Keratinocyte (primary cell): ENCODE data around the gene NRG2.

Experiments
- EZH2 ChIP-seq: IDR thresholded peaks from one replicate; pipeline ENCODE4 v1.6.1; 2012; ENCODE audit warnings: inconsistent platforms, mild to moderate bottlenecking, low read length, moderate library complexity
- TF ChIP-seq, protein P1 (sequence below), 3 experiments: IDR thresholded peaks in 1 of 3; conservative IDR thresholded peaks in 1 of 3; optimal IDR thresholded peaks in 1 of 3; 2 replicates in 2 of 3; 3 replicates in 1 of 3; pipeline versions ENCODE3 to v1.5.1; 2011; ENCODE audit warnings: low read length in 3 of 3, mild to moderate bottlenecking in 3 of 3, moderate library complexity in 2 of 3, control low read depth in 1 of 3, inconsistent platforms in 1 of 3; ENCODE audit not compliant: insufficient read depth in 2 of 3; ENCODE audit errors: extremely low read depth in 1 of 3

DNA sequence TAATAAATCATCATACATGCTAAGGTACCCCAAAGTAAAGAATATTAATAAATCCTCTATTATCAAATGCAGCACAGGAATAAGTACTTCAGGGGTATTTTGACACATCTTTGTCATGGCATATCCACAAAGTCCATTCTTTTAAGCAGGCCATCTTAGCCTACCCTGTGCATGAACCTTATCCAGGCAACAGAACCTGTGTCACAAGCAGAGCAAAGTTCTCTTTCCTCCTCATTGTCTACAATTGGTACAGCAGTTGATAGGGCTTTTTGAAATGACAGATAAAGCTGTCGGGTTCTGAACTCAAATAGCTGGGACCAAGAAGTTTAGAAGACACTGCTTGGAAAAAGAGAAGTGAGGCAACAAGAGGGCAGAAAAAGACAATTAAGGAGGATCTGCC lies 40.0 kb upstream of the NRG2 start:
- TF ChIP-seq, protein P1, sequence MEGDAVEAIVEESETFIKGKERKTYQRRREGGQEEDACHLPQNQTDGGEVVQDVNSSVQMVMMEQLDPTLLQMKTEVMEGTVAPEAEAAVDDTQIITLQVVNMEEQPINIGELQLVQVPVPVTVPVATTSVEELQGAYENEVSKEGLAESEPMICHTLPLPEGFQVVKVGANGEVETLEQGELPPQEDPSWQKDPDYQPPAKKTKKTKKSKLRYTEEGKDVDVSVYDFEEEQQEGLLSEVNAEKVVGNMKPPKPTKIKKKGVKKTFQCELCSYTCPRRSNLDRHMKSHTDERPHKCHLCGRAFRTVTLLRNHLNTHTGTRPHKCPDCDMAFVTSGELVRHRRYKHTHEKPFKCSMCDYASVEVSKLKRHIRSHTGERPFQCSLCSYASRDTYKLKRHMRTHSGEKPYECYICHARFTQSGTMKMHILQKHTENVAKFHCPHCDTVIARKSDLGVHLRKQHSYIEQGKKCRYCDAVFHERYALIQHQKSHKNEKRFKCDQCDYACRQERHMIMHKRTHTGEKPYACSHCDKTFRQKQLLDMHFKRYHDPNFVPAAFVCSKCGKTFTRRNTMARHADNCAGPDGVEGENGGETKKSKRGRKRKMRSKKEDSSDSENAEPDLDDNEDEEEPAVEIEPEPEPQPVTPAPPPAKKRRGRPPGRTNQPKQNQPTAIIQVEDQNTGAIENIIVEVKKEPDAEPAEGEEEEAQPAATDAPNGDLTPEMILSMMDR (optimal IDR thresholded peaks at IDR 0.05 in 1 of 3, IDR thresholded peaks at IDR 0.05 in 1 of 3, conservative IDR thresholded peaks at IDR 0.05 in 1 of 3; ENCODE audit: extremely low read depth in 1 of 3, insufficient read depth in 2 of 3, low read length in 3 of 3), result no peak
- TF ChIP-seq EZH2, result no peak
